Urothelium cell line (cell line): ENCODE measurements around the gene ENO1.
"Not testable (repeated sequence)": the region's sequence is repeated elsewhere in the genome, so short reads cannot be mapped to it uniquely, and the experiment has no call there.

Source experiments
- DNase-seq: peaks from one replicate; pipeline ENCODE4 v3.0.0; 2011; ENCODE audit warnings: low spot score, mixed read lengths
- FAIRE-seq: peaks from 2 replicates; lab custom pipeline; 2011; peaks lifted over from hg19 to GRCh38; lab: Jason Lieb, UNC

Gene ENO1

GRCh38 chr1:8878448-8878697, at the start of gene ENO1:
Gene ENO1 (minus strand): TSS chr1:8878686. CDS start chr1:8874908, 3,778 bp downstream.
- DNase-seq (no peak), FAIRE-seq (no peak)

GRCh38 chr1:8926707-8927694, 48.5 kb upstream of the ENO1 start:
- FAIRE-seq, result no peak

GRCh38 chr1:8925960-8926359, 47.5 kb upstream of the ENO1 start:
- FAIRE-seq (no peak), DNase-seq (no peak)

More at GRCh38 chr1:8926707-8927694, 48.5 kb upstream of the ENO1 start:
- no peak for DNase-seq

- no peak for DNase-seq
- no peak for FAIRE-seq
Observed at GRCh38 chr1:8925406-8925805, 46.9 kb upstream of the ENO1 start.

- FAIRE-seq (no peak), DNase-seq (no peak)
Observed at GRCh38 chr1:8922962-8923361, 44.5 kb upstream of the ENO1 start.

GRCh38 chr1:8917536-8917935, 39.0 kb upstream of the ENO1 start:
- not testable (repeated sequence) for FAIRE-seq, DNase-seq

GRCh38 chr1:8915446-8915845, 37.0 kb upstream of the ENO1 start:
- no peak for FAIRE-seq
- no peak for DNase-seq

- FAIRE-seq (no peak), DNase-seq (no peak)
Observed at GRCh38 chr1:8914466-8914865, 36.0 kb upstream of the ENO1 start.

GRCh38 chr1:8913457-8913856, 35.0 kb upstream of the ENO1 start:
- no peak for FAIRE-seq
- no peak for DNase-seq

- FAIRE-seq (no peak), DNase-seq (no peak)
Observed at GRCh38 chr1:8911416-8912309, 33.2 kb upstream of the ENO1 start.

- FAIRE-seq (no peak), DNase-seq (no peak)
Observed at GRCh38 chr1:8910914-8911313, 32.4 kb upstream of the ENO1 start.

GRCh38 chr1:8910331-8910730, 31.8 kb upstream of the ENO1 start:
- FAIRE-seq, result no peak
- DNase-seq, result no peak

GRCh38 chr1:8908388-8909151, 30.1 kb upstream of the ENO1 start:
- no peak for FAIRE-seq
- no peak for DNase-seq

- DNase-seq (no peak), FAIRE-seq (no peak)
Observed at GRCh38 chr1:8905582-8906191, 27.2 kb upstream of the ENO1 start.

- FAIRE-seq (no peak), DNase-seq (peak; percentile 82)
Observed at GRCh38 chr1:8903908-8904650, 25.6 kb upstream of the ENO1 start.

- DNase-seq (peak; percentile 37), FAIRE-seq (no peak)
Observed at GRCh38 chr1:8903410-8903809, 24.9 kb upstream of the ENO1 start.

GRCh38 chr1:8902765-8903164, 24.3 kb upstream of the ENO1 start:
- no peak for FAIRE-seq
- DNase-seq, result no peak

- DNase-seq, FAIRE-seq: not testable (repeated sequence)
Observed at GRCh38 chr1:8900684-8901083, 22.2 kb upstream of the ENO1 start.

- FAIRE-seq (no peak), DNase-seq (no peak)
Observed at GRCh38 chr1:8899046-8899445, 20.6 kb upstream of the ENO1 start.

- not testable (repeated sequence) for DNase-seq, FAIRE-seq
Observed at GRCh38 chr1:8898418-8898817, 19.9 kb upstream of the ENO1 start.
